A673 (cell line): Measurements from ENCODE around the gene ITK.

ENCODE experiments used
- EZH2 ChIP-seq: fragments of 200-600 bp; sonication (generic); IDR thresholded peaks from 2 replicates; pipeline ENCODE4 v1.6.1; 2017; ENCODE audit warnings: borderline replicate concordance, low read depth, mild to moderate bottlenecking, mixed read lengths, antibody characterized with exemption, low read length; ENCODE audit not compliant: poor library complexity, severe bottlenecking
- TF ChIP-seq, protein P1 (sequence below): fragments of 300-800, 200-600 bp; sonication (generic); conservative IDR thresholded peaks from 2 replicates; pipeline ENCODE4 v1.5.1; 2017; ENCODE audit warnings: low read depth, mild to moderate bottlenecking, antibody characterized with exemption, low read length, moderate library complexity, mixed read lengths

- TF ChIP-seq, protein P1, sequence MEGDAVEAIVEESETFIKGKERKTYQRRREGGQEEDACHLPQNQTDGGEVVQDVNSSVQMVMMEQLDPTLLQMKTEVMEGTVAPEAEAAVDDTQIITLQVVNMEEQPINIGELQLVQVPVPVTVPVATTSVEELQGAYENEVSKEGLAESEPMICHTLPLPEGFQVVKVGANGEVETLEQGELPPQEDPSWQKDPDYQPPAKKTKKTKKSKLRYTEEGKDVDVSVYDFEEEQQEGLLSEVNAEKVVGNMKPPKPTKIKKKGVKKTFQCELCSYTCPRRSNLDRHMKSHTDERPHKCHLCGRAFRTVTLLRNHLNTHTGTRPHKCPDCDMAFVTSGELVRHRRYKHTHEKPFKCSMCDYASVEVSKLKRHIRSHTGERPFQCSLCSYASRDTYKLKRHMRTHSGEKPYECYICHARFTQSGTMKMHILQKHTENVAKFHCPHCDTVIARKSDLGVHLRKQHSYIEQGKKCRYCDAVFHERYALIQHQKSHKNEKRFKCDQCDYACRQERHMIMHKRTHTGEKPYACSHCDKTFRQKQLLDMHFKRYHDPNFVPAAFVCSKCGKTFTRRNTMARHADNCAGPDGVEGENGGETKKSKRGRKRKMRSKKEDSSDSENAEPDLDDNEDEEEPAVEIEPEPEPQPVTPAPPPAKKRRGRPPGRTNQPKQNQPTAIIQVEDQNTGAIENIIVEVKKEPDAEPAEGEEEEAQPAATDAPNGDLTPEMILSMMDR: no peak
- no peak for TF ChIP-seq EZH2
These were observed 36.8 kb downstream of the ITK start for GRCh38 chr5:157217289-157218024.
